ENCODE results near the gene TFAP2A.

The TFAP2A gene

DNA sequence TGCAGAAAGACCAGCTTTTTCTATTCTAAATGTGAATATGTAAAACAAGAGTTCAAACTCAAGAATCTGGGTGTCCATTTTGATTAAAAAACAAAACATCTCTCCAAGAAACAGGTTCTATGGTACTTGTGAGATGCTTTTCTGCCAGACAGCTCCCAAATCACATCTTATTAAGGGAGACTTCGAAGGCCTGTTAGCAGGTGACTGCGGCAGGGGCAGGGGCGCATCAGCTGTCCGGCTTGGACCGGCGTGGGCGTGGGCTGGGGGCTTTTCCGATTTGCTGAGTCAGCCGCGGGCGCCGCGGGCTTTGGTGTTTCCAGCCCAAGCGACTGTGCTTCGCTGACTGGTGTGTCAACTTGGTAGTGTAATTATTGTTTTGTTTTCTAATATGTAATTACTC is 32.6 kb downstream of the TFAP2A start:
- DNase-seq, result no peak

DNA sequence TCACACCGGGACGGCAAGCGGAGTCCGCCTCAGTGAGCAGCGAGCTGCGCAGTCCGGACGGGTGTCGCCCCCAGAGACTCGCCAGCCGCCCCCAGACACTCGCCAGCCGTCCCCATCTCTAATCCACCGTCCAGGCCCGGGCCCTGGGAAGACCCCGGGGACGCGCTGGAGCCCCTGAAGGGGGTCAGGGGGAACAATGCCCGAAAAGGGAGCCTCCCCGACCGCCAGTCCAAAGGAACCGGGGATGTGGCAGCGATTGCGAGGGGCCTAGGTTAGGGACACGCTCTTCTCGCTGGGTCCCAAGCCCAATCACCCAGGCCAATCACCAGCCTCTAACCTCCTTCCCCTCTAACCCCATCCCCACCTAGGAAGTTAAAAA is 33.1 kb downstream of the TFAP2A start:
- no peak for DNase-seq

DNA sequence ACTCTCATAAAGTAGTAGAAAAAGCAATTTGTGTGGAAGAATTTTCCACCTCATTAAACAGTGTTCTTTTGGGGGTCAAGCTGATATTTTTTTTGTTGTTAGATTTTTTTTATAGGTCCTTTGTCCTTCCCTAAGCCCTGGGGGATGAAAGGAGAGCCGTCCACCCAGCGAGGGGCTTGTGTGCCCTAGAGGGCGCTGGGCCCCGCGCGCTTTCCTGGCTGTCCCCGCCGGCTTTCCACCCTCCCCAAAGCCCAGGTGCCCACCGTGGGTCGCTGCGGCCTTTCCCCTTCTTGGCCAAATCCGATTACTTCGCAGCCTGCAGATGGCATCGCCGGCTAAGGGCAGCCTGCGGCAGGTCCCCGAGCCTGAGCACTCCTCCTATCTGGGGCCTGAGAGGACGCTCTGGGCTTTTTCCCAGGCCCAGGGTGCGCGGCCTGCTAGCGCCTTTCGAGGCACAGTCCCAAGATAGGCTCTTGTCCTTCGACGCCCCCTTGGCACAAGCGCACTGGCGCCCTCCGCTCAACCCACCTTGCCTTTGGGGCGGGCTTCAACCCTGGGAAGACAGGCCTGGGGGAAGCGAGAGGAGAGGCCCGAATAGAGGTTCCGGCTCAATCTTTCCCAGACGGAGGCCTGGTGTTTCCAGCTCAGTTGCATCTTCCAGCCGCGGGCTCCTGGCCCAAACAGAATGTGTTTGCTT is 33.6 kb downstream of the TFAP2A start:
- DNase-seq, result no peak

DNA sequence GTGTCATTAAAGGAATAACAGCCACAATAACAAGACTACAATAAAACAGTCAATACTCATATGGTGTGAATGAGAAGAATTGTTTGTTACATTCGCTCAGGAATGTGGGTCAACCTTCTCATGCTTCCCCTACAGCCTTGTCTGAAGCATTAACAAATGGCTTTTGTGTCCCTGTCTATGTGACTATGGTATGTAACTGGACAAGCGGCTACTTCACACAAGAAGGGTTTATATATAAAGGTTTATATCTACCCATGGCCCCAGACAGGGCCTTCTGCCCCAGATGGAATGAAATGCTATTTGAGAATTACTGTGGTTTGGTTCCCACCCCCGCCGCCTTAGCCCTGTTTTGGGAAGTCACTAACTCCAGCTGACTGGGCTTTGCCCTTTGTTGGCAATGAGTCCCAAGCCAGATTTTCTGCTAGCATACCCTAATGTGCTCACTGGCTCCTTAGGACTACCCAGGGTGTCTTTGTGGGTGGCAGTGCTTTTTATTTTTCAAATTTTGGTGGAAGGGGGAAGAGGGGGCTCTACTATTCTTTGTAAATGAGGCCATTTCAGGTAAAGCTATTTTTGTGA is 39.4 kb downstream of the TFAP2A start:
- no peak for DNase-seq

DNA sequence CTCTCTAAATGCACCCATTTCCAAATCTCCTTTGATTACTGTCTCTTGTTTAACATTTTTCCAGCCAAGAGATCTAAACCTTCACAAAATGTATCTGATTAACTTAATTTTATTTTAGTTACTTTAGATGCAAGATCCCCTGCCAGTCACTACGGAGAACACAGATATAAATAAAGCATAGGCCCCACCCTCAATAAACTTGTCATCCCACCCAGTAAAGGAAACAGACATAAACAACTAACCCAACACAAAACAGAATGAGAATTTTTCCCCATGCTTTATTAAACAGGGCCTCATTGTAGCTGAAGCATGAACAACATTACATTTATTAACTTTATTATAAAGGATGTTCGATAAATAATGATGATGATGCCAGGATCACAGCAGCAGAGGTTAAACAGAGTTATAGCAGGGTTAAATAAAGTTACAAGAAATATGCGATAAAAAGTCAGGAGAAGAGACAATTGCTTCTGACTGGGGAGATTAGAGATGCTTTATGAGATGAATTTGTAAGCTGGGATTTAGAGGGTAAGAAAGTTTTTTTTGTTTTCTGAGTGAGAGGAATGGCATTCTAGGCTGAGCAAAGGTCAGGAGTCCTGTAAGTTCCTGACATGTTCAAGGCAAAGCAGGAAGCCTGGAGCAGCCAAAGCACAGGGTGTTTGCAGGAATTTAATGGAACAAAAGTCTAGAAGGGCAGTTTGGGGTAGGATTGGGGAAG is 41.1 kb downstream of the TFAP2A start:
- no peak for DNase-seq

DNA sequence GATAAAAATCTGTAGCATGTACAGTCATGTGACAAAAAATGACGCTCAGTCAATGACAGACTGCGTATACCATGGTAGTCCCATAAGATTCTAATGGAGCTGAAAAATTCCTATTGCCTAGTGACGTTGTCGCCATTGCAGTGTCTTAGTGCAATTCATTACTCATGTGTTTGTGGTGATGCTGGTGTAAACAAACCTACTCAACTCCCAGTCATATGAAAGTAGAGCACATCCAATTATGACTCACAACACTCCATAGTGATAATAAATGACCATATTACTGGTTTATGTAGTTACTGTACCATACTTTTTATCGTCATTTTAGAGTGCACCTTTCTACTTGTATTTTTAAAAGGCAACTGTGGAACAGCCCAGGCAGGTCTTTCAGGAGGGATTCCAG is 45.0 kb downstream of the TFAP2A start:
- DNase-seq, result no peak

DNA sequence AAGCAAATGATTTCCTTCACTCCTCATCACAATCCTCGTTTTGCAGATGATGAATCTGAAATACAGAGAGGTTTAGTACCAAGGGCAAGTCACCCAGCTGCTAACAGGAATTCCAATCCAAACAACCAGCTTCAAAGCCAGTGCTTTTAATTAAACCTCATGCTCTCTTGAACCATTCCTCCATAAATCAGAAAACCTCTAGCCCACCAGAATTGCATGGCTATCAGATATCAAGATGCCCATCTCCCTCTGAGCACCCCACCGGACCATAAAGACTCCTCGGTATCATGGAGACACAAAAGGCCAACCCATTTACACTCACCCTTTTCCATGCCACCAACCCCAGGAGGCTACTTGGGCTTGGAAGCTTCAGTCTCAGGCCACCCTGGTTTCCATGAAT is 46.0 kb downstream of the TFAP2A start:
- no peak for DNase-seq

DNA sequence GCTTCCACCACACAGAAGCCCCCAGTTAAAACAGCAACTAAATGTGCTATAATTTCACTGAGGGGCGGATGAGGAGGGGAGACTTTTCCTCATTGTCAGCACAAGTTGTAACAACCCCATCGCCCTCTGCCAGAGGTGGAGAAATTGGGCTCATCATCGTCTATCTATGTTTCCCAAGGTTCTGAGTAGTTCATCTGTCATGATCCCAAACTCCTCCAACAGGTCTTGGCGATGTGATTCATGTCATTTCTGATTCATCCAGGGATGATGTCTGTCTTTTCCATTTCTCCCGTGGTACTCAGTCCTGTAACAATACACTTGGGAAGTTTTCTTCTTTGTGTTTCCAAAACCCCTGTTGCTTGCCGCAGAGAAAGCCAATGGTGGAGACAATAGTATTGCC is 51.0 kb downstream of the TFAP2A start:
- DNase-seq, result no peak

DNA sequence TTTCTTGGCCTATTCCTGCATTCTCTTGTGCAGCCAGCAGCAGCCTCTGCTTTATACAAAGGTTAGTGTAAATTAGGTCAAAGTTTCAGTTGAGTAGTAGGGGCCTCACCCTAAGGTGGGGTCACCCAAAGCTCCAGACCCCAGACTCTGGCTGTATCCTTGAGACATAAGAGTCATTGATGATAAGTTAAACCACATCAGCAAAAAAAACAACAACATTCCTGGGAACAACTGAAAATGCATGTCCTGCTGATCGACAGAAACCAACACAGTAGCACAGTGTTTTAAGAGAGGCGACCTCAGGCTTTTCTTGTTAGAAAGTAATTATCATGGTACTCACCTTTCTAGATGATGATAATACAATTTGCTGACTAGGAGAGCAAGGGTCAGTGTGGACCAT is 52.6 kb downstream of the TFAP2A start:
- no peak for DNase-seq

DNA sequence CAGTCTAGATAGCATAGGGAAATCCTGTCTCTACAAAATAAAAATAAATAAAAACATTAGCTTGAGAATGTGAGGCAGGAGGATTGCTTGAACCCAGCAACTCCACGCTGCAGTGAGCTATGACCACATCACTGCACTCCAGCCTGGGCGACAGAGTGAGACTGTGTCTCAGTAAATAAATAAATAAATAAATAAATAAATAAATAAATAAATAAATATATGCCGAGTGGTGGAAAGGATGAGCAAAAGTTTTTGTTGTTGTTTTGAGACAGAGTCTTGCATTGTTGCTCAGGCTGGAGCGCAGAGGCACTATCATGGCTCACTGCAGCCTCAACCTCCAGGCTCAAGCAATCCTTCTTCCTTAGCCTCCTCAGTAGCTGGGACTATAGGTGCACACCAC is 53.4 kb downstream of the TFAP2A start:
- no peak for DNase-seq

DNA sequence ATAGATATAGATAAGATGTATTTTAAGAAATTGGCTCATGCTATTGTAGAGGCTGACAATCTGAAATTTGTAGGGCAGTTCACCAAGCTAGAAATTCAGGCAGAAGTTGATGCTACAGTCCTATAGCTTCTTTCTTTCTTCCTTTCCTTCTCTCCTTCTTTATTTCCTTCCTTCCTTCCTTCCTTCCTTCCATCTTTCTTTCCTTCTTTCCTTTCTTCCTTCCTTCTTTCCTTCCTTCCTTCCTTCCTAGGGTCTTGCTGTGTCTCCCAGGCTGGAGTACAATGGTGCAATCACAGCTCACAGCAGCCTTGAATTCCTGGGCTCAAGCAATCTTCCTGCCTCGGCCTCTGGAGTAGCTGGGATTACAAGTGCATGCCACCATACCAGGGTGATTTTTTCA is 55.3 kb downstream of the TFAP2A start:
- no peak for DNase-seq

DNA sequence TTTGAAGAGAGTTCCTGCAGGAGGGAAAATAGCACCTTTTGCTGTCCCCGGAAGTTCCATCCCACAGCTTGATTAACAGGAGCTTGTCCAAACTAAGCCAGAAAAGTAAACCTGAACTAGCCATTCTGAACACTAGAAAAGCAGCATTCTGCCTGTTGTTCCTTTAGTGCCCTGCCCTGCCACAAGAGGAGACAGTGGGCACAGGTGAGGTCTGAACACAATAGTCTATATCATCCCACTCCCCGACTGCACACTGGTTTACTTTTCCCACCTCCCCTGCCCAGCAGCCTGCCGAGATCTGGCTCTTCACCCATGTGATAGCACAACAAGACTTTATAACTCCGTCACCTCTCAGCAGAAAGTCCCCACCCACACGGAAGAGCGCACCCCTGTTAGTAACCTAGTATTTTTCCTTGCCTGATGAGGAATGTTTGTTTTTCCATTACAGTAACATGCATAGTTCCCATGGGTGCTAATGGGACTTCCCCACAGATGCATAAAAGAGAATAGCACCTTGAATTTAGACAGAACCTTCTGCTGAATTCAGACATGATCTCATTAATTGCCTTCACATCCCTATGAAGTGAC is 59.7 kb downstream of the TFAP2A start:
- DNase-seq, result no peak

DNA sequence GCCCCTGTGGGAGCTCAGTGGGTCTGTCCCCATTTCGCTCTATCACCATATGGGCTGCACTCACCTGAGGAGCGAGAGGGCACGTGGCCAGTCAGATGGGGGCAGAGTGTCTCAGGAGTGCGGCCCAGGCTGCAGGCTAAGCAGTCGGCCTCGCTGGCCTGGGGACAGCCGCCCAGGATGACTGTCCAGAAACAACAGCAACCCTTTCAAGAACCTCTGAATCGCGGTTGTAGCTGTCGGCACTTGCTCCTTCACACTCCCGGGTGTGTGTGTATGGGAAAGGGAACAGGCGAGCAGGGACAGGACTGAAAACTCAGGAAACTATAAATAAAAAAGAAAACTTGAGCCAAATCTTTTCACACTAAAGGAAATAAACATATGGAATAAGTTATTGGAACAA is 63.1 kb downstream of the TFAP2A start:
- DNase-seq, result no peak

DNA sequence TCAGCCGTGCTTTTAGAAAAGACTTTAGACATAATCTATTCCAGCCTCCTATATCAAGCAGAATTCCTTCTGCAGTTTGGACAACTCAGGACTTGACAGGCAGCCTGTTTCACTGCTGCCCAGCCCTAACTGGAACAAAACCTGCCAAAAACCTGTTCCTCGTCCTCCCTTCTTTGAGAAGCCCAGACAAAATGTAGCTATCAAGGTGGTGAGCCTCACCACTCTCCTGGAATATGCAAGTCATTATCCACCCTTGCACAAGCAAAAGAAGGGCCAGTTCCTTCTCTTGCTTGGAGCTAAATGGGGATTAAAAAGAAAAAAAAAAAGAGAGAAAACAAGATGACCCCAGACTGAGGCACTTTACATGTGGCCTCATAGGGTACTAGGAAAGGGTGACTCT is 64.2 kb downstream of the TFAP2A start:
- no peak for DNase-seq

DNA sequence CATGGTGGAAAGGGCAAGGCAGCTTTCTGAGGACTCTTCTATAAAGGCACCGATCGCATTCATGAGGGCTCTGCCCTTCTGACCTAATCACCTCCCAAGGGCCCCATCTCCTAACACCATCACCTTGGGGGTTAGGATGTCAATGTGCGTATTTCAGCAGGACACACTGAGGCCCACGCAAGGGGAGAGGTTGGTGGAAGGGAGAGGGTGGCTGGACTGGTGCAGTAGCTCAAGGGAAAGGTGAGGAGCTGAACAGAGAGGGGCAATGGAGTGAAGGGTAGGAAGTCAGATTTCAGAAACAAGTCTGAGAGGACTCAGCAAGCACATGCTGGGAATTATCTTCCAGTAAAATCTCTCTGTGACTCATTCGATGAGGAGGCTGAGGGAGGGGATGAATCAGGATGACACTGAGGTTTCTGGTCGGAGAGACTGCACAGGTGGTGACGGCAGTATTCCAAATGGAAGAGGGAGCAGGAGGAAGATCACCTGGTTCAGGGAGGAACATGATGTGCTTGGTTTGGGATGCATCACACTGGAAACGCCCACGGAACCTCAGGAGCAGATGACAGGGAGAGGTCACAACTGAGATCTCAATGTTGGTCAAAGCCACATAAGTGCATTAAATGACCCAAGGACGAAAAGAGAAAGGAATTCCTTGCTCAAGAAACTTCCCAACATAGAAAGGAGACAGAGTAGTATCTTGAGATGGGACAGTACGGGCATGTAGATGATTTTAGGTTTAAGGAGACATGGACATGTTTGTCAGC is 67.1 kb downstream of the TFAP2A start:
- DNase-seq, result no peak

Data from activated T-cell treated with anti-CD3 and anti-CD28 coated beads for 4 hours (primary cell).